GM13977 (cell line): ENCODE measurements around the gene ATP4B.

ENCODE experiments used
- DNase-seq: peaks from one replicate; pipeline ENCODE4 v3.0.0; 2012; ENCODE audit warnings: low spot score
- in situ Hi-C: fragments of 300-500 bp; cut with MboI; formaldehyde crosslinking; loops from one replicate; pipeline ENCODE4 v1.12.0; 2022; ENCODE audit warnings: low sequenced_read_pairs, low pct_unique_long_range_greater_than_20kb, mixed read lengths, inconsistent platforms; ENCODE audit not compliant: unreplicated experiment
- TF ChIP-seq, protein P1 (sequence below): IDR thresholded peaks from 2 replicates; pipeline ENCODE4 v1.5.1; 2012; ENCODE audit warnings: mild to moderate bottlenecking, control low read depth; ENCODE audit not compliant: insufficient read depth; ENCODE audit errors: extremely low read depth, missing control alignments

The ATP4B gene

DNA sequence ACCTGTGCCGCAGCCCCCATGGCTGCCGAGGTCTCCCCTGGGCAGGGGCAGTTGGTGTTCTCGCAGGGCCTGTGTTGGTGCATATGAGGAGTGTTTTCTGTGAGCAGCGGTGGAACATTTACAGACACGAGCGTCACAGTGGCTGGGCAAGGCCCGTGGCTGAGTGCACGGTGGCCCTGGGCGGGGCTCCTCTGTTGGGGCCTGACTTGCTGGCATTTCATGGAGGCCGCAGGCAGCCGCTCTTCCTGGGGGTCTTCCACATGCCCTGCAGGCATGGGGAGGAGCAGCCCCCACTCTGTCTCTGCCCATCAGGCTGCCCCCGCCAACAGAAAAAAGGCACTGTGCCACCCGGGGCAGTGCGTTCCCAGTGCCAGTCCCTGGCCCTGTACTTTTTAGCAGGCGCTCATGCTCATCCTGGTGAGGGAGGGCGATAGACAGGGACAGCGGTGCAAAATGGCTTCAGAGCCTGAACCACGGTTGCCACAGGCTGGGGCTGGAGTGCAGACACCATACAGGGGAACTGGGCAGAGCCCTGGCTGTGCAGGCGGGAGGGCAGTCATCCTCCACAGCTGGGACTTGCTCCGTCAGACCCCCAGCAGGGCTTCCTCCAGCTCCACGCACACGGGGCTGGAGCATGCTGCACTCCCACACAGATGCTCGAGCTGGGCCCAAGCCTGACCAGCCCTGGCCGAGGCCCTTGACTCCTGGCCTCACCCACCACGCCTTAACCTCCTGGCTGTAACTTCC lies 49.9 kb downstream of the ATP4B start:
- in situ Hi-C loops: no loop called here
- no peak for DNase-seq
- TF ChIP-seq, protein P1, sequence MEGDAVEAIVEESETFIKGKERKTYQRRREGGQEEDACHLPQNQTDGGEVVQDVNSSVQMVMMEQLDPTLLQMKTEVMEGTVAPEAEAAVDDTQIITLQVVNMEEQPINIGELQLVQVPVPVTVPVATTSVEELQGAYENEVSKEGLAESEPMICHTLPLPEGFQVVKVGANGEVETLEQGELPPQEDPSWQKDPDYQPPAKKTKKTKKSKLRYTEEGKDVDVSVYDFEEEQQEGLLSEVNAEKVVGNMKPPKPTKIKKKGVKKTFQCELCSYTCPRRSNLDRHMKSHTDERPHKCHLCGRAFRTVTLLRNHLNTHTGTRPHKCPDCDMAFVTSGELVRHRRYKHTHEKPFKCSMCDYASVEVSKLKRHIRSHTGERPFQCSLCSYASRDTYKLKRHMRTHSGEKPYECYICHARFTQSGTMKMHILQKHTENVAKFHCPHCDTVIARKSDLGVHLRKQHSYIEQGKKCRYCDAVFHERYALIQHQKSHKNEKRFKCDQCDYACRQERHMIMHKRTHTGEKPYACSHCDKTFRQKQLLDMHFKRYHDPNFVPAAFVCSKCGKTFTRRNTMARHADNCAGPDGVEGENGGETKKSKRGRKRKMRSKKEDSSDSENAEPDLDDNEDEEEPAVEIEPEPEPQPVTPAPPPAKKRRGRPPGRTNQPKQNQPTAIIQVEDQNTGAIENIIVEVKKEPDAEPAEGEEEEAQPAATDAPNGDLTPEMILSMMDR: no peak

DNA sequence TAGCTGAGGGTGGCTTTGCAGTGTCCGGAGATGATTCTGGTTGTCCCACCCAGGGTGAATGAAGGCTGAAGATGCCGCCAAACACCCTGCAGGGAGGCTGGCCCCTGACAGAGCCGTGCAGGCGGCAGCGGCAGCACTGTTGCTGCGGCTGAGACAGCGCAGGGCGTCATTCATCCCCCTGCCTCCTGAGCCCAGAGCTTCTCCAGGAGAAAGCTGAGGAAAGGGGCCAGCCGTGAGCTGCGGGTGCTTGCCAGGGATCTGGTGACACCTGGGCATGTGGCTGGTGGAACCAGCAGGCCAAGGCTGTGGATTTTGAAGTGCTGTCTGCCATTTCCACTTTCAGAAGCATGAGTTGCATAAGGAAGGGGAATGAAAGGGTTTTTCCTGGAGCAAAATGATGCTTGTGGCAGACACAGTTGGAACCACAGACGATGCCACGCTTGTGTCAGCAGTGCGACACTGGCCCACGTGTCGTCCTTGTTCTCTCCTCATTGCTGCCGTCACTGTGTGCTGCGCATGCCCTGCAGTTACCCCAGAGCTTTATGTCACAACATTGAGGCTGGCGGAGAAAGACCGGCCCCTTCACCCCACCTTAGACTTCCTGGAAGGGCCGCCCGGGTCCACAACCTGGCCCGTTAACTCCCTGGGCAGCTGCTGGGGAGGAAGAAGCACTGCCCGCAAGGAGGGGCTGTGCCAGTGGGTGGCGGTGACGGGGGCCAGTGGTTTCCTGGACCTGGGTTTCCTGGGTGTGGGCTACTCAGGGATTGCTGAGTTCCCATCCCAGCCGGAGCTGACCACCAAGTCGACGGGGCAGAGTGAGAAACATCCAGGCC lies 50.7 kb downstream of the ATP4B start:
- DNase-seq: no peak
- in situ Hi-C loops: no loop called here
- TF ChIP-seq, protein P1: no peak

DNA sequence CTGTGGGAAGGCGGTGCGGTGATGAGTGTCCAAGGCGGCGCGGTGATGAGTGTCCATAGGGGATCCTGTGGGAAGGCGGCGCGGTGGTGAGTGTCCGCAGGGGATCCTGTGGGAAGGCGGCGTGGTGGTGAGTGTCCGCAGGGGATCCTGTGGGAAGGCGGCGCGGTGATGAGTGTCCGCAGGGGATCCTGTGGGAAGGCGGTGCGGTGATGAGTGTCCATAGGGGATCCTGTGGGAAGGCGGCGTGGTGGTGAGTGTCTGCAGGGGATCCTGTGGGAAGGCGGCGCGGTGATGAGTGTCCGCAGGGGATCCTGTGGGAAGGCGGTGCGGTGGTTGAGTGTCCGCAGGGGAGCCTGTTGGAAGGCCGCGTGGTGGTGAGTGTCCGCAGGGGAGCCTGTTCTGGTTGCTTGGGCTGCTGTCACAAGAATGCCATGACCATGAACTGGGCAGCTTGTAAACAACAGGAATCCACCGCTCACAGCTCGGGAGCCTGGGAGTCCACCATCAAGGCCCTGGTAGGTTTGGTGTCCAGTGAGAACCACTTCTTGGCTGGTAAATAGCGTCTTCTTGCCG lies 52.0 kb downstream of the ATP4B start:
- in situ Hi-C loops: no loop called here
- TF ChIP-seq, protein P1: no peak

DNA sequence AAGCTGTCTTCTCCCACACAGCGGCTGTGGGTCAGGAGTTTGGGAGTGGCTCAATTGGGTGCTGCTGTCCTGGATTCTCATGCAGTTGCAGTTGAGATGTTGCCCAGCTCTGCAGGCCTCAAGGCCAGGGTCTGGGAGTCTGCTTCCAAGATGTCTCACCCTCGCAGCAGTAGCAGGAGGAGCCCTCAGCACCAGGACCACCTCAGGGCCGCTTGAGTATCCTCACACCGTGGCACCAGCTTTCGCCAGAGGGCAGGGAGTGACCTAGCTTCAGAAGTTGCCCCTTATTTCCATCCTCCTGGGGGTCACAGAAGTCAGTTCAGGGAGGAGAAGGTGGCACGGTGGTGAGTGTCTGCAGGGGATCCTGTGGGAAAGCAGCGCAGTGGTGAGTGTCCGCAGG lies 52.5 kb downstream of the ATP4B start:
- in situ Hi-C loops: no loop called here
- TF ChIP-seq, protein P1: no peak
- no peak for DNase-seq

More for the DNA sequence above, 52.0 kb downstream of the ATP4B start:
- DNase-seq: no peak

DNA sequence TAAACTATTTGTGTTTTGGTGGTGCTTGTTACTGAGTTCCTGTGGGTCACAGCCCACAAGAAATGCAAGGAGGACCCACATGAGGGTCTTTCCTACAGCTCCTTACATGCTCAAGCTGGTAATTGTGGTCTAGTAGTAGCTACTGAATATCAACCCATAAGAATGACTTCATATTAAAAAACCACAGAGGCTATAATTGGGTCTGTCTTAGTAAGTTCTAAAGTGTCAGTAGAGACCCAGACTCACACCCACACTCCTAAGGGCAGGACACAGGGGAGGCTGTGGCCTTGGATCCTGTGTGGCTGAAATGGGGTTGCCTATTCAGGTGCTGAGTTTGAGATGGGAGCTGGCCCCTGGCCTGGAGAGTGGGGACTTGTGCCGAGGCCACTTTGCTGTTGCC lies 53.8 kb downstream of the ATP4B start:
- in situ Hi-C loops: no loop called here
- TF ChIP-seq, protein P1: no peak
- DNase-seq: peak; percentile 85

DNA sequence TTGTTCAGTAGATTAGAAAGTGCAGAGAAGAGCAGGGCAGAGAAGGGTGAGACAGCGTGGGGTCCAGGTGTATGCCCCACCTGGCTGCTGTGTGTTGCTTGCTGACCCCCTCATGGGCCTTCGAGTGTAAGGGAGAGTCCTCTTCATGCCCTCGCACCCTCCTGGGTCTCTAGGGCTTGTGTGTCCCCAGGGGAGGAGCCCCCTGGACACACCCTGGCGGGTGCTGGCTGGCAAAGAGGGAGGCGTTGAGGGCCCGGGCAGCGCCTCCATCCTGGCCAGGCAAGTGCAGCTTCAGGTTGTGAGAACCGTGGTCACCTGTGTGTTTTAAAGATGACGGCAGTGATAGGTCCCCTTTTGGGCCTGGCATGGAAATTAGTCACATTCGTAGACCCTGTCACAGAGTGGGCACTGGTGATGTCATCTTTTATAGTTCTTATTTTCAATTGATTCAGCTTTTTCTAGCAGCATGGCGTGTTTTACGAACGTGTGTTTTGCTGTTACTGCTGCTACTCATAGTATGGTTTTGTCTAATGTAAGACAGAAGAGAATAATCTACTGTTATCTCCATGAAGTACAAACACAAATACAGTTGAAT lies 54.8 kb downstream of the ATP4B start:
- in situ Hi-C loops: no loop called here
- no peak for DNase-seq
- TF ChIP-seq, protein P1: no peak
